Measurements from ENCODE around the gene UAP1L1. TPM values are rescaled to one million over a fixed set of nuclear protein-coding genes. Genes with fewer than 3 reads are reported as not detected.

UAP1L1 gene
- total RNA-seq, 1 donor from 2014 or later = 34.2 TPM

GRCh38 chr9:137128158-137128861, 51.0 kb downstream of the UAP1L1 start:
- Mint-ChIP-seq H3K4me1 (ENCODE audit: unreplicated experiment) (peaks cover 25% of the 10 kb centered on the region), H3K9me3 (ENCODE audit: unreplicated experiment) (no peaks in the 10 kb centered on the region), H3K4me3 (ENCODE audit: unreplicated experiment) (peak overlapping the region; percentile 82), H3K36me3 (ENCODE audit: unreplicated experiment) (no peaks in the 10 kb centered on the region), H3K27me3 (ENCODE audit: unreplicated experiment) (peaks cover 2% of the 10 kb centered on the region), H3K27ac (ENCODE audit: unreplicated experiment) (peak overlapping the region; percentile 70)
- no peak for DNase-seq (ENCODE audit: extremely low spot score, unreplicated experiment)
- TF ChIP-seq CTCF (IDR thresholded peaks at IDR 0.05) = no peak

- no peak for TF ChIP-seq CTCF (IDR thresholded peaks at IDR 0.05)
- H3K4me1 Mint-ChIP-seq (ENCODE audit: unreplicated experiment) = peaks cover 25% of the 10 kb centered on the region
- H3K9me3 Mint-ChIP-seq (ENCODE audit: unreplicated experiment) = no peaks in the 10 kb centered on the region
- peak overlapping the region; percentile 70 for H3K27ac Mint-ChIP-seq (ENCODE audit: unreplicated experiment)
- no peak for DNase-seq (ENCODE audit: extremely low spot score, unreplicated experiment)
- H3K36me3 Mint-ChIP-seq (ENCODE audit: unreplicated experiment) = no peaks in the 10 kb centered on the region
- peaks cover 2% of the 10 kb centered on the region for H3K27me3 Mint-ChIP-seq (ENCODE audit: unreplicated experiment)
- H3K4me3 Mint-ChIP-seq (ENCODE audit: unreplicated experiment) = peak overlapping the region; percentile 82
Measured at GRCh38 chr9:137128862-137129455, 51.6 kb downstream of the UAP1L1 start.

GRCh38 chr9:137129456-137130175, 52.3 kb downstream of the UAP1L1 start:
- Mint-ChIP-seq H3K36me3 (ENCODE audit: unreplicated experiment) (no peaks in the 10 kb centered on the region), H3K4me1 (ENCODE audit: unreplicated experiment) (peaks cover 25% of the 10 kb centered on the region), H3K4me3 (ENCODE audit: unreplicated experiment) (peak overlapping the region; percentile 82), H3K27ac (ENCODE audit: unreplicated experiment) (peak overlapping the region; percentile 73), H3K27me3 (ENCODE audit: unreplicated experiment) (peaks cover 2% of the 10 kb centered on the region), H3K9me3 (ENCODE audit: unreplicated experiment) (no peaks in the 10 kb centered on the region)
- TF ChIP-seq CTCF (IDR thresholded peaks at IDR 0.05) = no peak
- DNase-seq (ENCODE audit: extremely low spot score, unreplicated experiment) = peak; percentile 97

- peak overlapping the region; percentile 38 for H3K27ac Mint-ChIP-seq (ENCODE audit: unreplicated experiment)
- no peaks in the 10 kb centered on the region for H3K36me3 Mint-ChIP-seq (ENCODE audit: unreplicated experiment)
- H3K9me3 Mint-ChIP-seq (ENCODE audit: unreplicated experiment) = no peaks in the 10 kb centered on the region
- peaks cover 2% of the 10 kb centered on the region for H3K27me3 Mint-ChIP-seq (ENCODE audit: unreplicated experiment)
- no peak for TF ChIP-seq CTCF (IDR thresholded peaks at IDR 0.05)
- DNase-seq (ENCODE audit: extremely low spot score, unreplicated experiment) = peak; percentile 80
- H3K4me1 Mint-ChIP-seq (ENCODE audit: unreplicated experiment) = peaks cover 25% of the 10 kb centered on the region
- H3K4me3 Mint-ChIP-seq (ENCODE audit: unreplicated experiment) = peak overlapping the region; percentile 77
Measured at GRCh38 chr9:137130176-137130755, 52.9 kb downstream of the UAP1L1 start.

Other genes with a start within 250 kb of the UAP1L1 start
- gene AJM1, start 235.0 kb upstream of the UAP1L1 start, total RNA-seq = 4.4 and 4.5 TPM in 2 replicates
- gene PHPT1, start 228.1 kb upstream of the UAP1L1 start, total RNA-seq = 131 and 142 TPM in 2 replicates
- 7.4 and 9.4 TPM in 2 replicates for gene MAMDC4, start 225.2 kb upstream of the UAP1L1 start, total RNA-seq
- 338 and 342 TPM in 2 replicates for gene EDF1, start 211.2 kb upstream of the UAP1L1 start, total RNA-seq
- gene TRAF2, start 191.0 kb upstream of the UAP1L1 start, total RNA-seq = 12.2 and 14.4 TPM in 2 replicates
- gene FBXW5, start 132.8 kb upstream of the UAP1L1 start, total RNA-seq = 84.4 and 93.0 TPM in 2 replicates
- gene C8G, start 132.3 kb upstream of the UAP1L1 start, total RNA-seq = 1.3 and 1.7 TPM in 2 replicates
- gene LCN12, start 125.2 kb upstream of the UAP1L1 start, total RNA-seq = 0.57 and 1.4 TPM in 2 replicates
- gene PTGDS, start 100.0 kb upstream of the UAP1L1 start, total RNA-seq = 123 and 129 TPM in 2 replicates
- 3.0 and 3.4 TPM in 2 replicates for gene LCNL1, start 94.5 kb upstream of the UAP1L1 start, total RNA-seq
- gene PAXX, start 85.1 kb upstream of the UAP1L1 start, total RNA-seq = 38.5 and 51.4 TPM in 2 replicates
- gene CLIC3, start 80.9 kb upstream of the UAP1L1 start, total RNA-seq = 0.52 TPM in 1 of 2 replicates, not detected in the other
- gene ABCA2, start 49.3 kb upstream of the UAP1L1 start, total RNA-seq = 47.6 and 55.1 TPM in 2 replicates
- 0.13 TPM in 1 of 2 replicates, not detected in the other for gene FUT7, start 45.4 kb upstream of the UAP1L1 start, total RNA-seq
- gene NPDC1, start 31.3 kb upstream of the UAP1L1 start, total RNA-seq = 84.4 and 91.0 TPM in 2 replicates
- 0.46 TPM in 1 of 2 replicates, not detected in the other for gene ENTPD2, start 23.5 kb upstream of the UAP1L1 start, total RNA-seq
- 3.1 and 3.4 TPM in 2 replicates for gene SAPCD2, start 7.0 kb upstream of the UAP1L1 start, total RNA-seq
- 109 and 120 TPM in 2 replicates for gene MAN1B1, start 9.5 kb downstream of the UAP1L1 start, total RNA-seq
- gene DPP7, start 37.2 kb downstream of the UAP1L1 start, total RNA-seq = 118 TPM in 2 replicates
- not detected in 2 replicates for gene GRIN1, start 61.6 kb downstream of the UAP1L1 start, total RNA-seq
- gene LRRC26, start 92.5 kb downstream of the UAP1L1 start, total RNA-seq = not detected in 2 replicates
- not detected in 2 replicates for gene TMEM210, start 94.5 kb downstream of the UAP1L1 start, total RNA-seq
- 59.3 and 61.0 TPM in 2 replicates for gene ANAPC2, start 111.0 kb downstream of the UAP1L1 start, total RNA-seq
- 57.4 and 58.1 TPM in 2 replicates for gene SSNA1, start 111.2 kb downstream of the UAP1L1 start, total RNA-seq
- gene TPRN, start 123.2 kb downstream of the UAP1L1 start, total RNA-seq = 19.8 and 21.7 TPM in 2 replicates
- gene TMEM203, start 128.1 kb downstream of the UAP1L1 start, total RNA-seq = 40.5 and 41.2 TPM in 2 replicates
- gene NDOR1, start 128.2 kb downstream of the UAP1L1 start, total RNA-seq = 15.5 and 20.5 TPM in 2 replicates
- 7.2 and 8.0 TPM in 2 replicates for gene RNF208, start 144.7 kb downstream of the UAP1L1 start, total RNA-seq
- 1.5 and 1.7 TPM in 2 replicates for gene CYSRT1, start 147.7 kb downstream of the UAP1L1 start, total RNA-seq
- gene RNF224, start 150.0 kb downstream of the UAP1L1 start, total RNA-seq = not detected in 2 replicates
- gene SLC34A3, start 153.4 kb downstream of the UAP1L1 start, total RNA-seq = not detected in 2 replicates
- 132 and 136 TPM in 2 replicates for gene TUBB4B, start 163.8 kb downstream of the UAP1L1 start, total RNA-seq
- 0.50 and 0.78 TPM in 2 replicates for gene STPG3, start 173.8 kb downstream of the UAP1L1 start, total RNA-seq
- 54.1 and 57.6 TPM in 2 replicates for gene NELFB, start 177.8 kb downstream of the UAP1L1 start, total RNA-seq
- gene TOR4A, start 200.2 kb downstream of the UAP1L1 start, total RNA-seq = 1.2 and 1.9 TPM in 2 replicates
- 1.8 and 2.1 TPM in 2 replicates for gene NRARP, start 224.8 kb downstream of the UAP1L1 start, total RNA-seq